HG03442 (cell line): ENCODE measurements around the gene ACACA.

Experiments used
- ATAC-seq: cut with Tn5 transposase; IDR thresholded peaks from one replicate; pipeline ENCODE4 v1.9.1; 2021; ENCODE audit warnings: mild to moderate bottlenecking, moderate library complexity; ENCODE audit not compliant: unreplicated experiment

ACACA gene

GRCh38 chr17:37246085-37246484 is 160.6 kb downstream of the ACACA start:
- ATAC-seq = no peak

GRCh38 chr17:37240381-37240780 is 166.3 kb downstream of the ACACA start:
- ATAC-seq = no peak

GRCh38 chr17:37239690-37240334 is 166.8 kb downstream of the ACACA start:
- ATAC-seq = no peak

- no peak for ATAC-seq
Measured at GRCh38 chr17:37234106-37234505, 172.5 kb downstream of the ACACA start.

- no peak for ATAC-seq
Measured at GRCh38 chr17:37233036-37233435, 173.6 kb downstream of the ACACA start.

- ATAC-seq = no peak
Measured at GRCh38 chr17:37231887-37232286, 174.7 kb downstream of the ACACA start.

- no peak for ATAC-seq
Measured at GRCh38 chr17:37230633-37231032, 176.0 kb downstream of the ACACA start.

- no peak for ATAC-seq
Measured at GRCh38 chr17:37225465-37225864, 181.2 kb downstream of the ACACA start.

- ATAC-seq = no peak
Measured at GRCh38 chr17:37221865-37222264, 184.8 kb downstream of the ACACA start.

GRCh38 chr17:37220607-37220953 is 186.1 kb downstream of the ACACA start:
- ATAC-seq = no peak

GRCh38 chr17:37219876-37220606 is 186.6 kb downstream of the ACACA start:
- no peak for ATAC-seq

GRCh38 chr17:37218849-37219248 is 187.8 kb downstream of the ACACA start:
- ATAC-seq = no peak

GRCh38 chr17:37214416-37214815 is 192.2 kb downstream of the ACACA start:
- no peak for ATAC-seq

GRCh38 chr17:37213927-37214326 is 192.7 kb downstream of the ACACA start:
- no peak for ATAC-seq

- ATAC-seq = no peak
Measured at GRCh38 chr17:37212179-37212578, 194.5 kb downstream of the ACACA start.

GRCh38 chr17:37211136-37211535 is 195.5 kb downstream of the ACACA start:
- no peak for ATAC-seq

- ATAC-seq = no peak
Measured at GRCh38 chr17:37207103-37207502, 199.5 kb downstream of the ACACA start.

GRCh38 chr17:37206299-37206698 is 200.3 kb downstream of the ACACA start:
- ATAC-seq = no peak

- no peak for ATAC-seq
Measured at GRCh38 chr17:37200497-37200896, 206.1 kb downstream of the ACACA start.

- no peak for ATAC-seq
Measured at GRCh38 chr17:37197336-37197735, 209.3 kb downstream of the ACACA start.

GRCh38 chr17:37194208-37194607 is 212.4 kb downstream of the ACACA start:
- ATAC-seq = no peak

GRCh38 chr17:37191219-37191618 is 215.4 kb downstream of the ACACA start:
- ATAC-seq = no peak

- no peak for ATAC-seq
Measured at GRCh38 chr17:37190493-37190892, 216.1 kb downstream of the ACACA start.
